Karpas-422 (cell line): ENCODE results near the gene ZC3H6. TPM values are rescaled to one million over a fixed set of nuclear protein-coding genes. Genes with fewer than 3 reads are reported as not detected.

Experiments used
- DNase-seq: peaks from one replicate; pipeline ENCODE4 v3.0.0-alpha.2; 2015
- H2AFZ ChIP-seq: fragments of 200-600 bp; sonication (generic); 2 replicates; pipeline ENCODE4 v1.6.1; 2014; ENCODE audit warnings: antibody characterized with exemption, low read length, mixed read lengths
- H3K27ac ChIP-seq: fragments of 200-600 bp; sonication (generic); 2 replicates; pipeline ENCODE4 v1.5.1; 2014; ENCODE audit warnings: mild to moderate bottlenecking, low read length, moderate library complexity
- H3K27me3 ChIP-seq: fragments of 200-600 bp; sonication (generic); 2 replicates; pipeline ENCODE4 v1.6.1; 2014; ENCODE audit warnings: low read length, mixed read lengths
- H3K36me3 ChIP-seq: fragments of 200-600 bp; sonication (generic); 2 replicates; pipeline ENCODE4 v1.6.1; 2014; ENCODE audit warnings: low read length, mixed read lengths; ENCODE audit not compliant: insufficient read depth
- H3K4me1 ChIP-seq: fragments of 200-600 bp; sonication (generic); 2 replicates; pipeline ENCODE4 v1.6.1; 2014; ENCODE audit warnings: mild to moderate bottlenecking, low read length, mixed read lengths
- H3K4me2 ChIP-seq: fragments of 200-600 bp; sonication (generic); 2 replicates; pipeline ENCODE4 v1.6.1; 2014; ENCODE audit warnings: low read length, low read depth, mild to moderate bottlenecking; ENCODE audit not compliant: poor library complexity, severe bottlenecking
- H3K4me3 ChIP-seq: fragments of 200-600 bp; sonication (generic); 2 replicates; pipeline ENCODE4 v1.5.1; 2014; ENCODE audit warnings: mild to moderate bottlenecking, antibody characterized with exemption, low read length, mixed read lengths
- H3K79me2 ChIP-seq: fragments of 200-600 bp; sonication (generic); 2 replicates; pipeline ENCODE4 v1.6.1; 2014; ENCODE audit warnings: mild to moderate bottlenecking, low read length, mixed read lengths
- H3K9ac ChIP-seq: fragments of 200-600 bp; sonication (generic); 2 replicates; pipeline ENCODE4 v1.6.0; 2014; ENCODE audit warnings: low read length
- H3K9me2 ChIP-seq: fragments of 200-600 bp; sonication (generic), shearing (Covaris generic); replicated peaks from 2 replicates; pipeline ENCODE4 v1.6.0; 2014; ENCODE audit warnings: mild to moderate bottlenecking, low read length, moderate library complexity; ENCODE audit not compliant: insufficient read depth
- H3K9me3 ChIP-seq: fragments of 300-700, 200-600 bp; sonication (generic); 2 replicates; pipeline ENCODE4 v1.6.1; 2014; ENCODE audit warnings: low read length, mixed read lengths
- H4K20me1 ChIP-seq: fragments of 200-600 bp; sonication (generic); 2 replicates; pipeline ENCODE4 v1.6.1; 2014; ENCODE audit warnings: mild to moderate bottlenecking, antibody characterized with exemption, low read length, low read depth; ENCODE audit not compliant: insufficient read depth
- total RNA-seq: library from RNA; depleted of rRNA; stranded (reverse); fragments of >200 nt; shearing (Covaris generic); gene quantifications from 2 replicates; pipeline ENCODE4 v1.2.3, GENCODE V29; 2014; ENCODE audit warnings: low replicate concordance

The ZC3H6 gene
- total RNA-seq, 1 experiment from 2014 or later, result 2.9 TPM

- H3K4me1 ChIP-seq, result peaks cover 9% of the 10 kb centered on the region
- no peak overlapping the region for H3K4me2 ChIP-seq
- no peaks in the 10 kb centered on the region for H3K79me2 ChIP-seq
- H3K36me3 ChIP-seq, result no peaks in the 10 kb centered on the region
- H3K9ac ChIP-seq, result no peak overlapping the region
- H3K9me3 ChIP-seq, result no peaks in the 10 kb centered on the region
- H3K27me3 ChIP-seq, result no peaks in the 10 kb centered on the region
- no peaks in the 10 kb centered on the region for H3K9me2 ChIP-seq
- H2AFZ ChIP-seq, result no peak overlapping the region
- DNase-seq, result no peak
- H4K20me1 ChIP-seq, result no peaks in the 10 kb centered on the region
- no peak overlapping the region for H3K4me3 ChIP-seq
- no peak overlapping the region for H3K27ac ChIP-seq
Measured at GRCh38 chr2:112304298-112304941, 29.0 kb downstream of the ZC3H6 start.

GRCh38 chr2:112305132-112305531 lies 29.7 kb downstream of the ZC3H6 start:
- no peak overlapping the region for H3K27ac ChIP-seq
- no peaks in the 10 kb centered on the region for H3K9me3 ChIP-seq
- H3K79me2 ChIP-seq, result no peaks in the 10 kb centered on the region
- H3K27me3 ChIP-seq, result no peaks in the 10 kb centered on the region
- no peak for DNase-seq
- no peak overlapping the region for H3K4me2 ChIP-seq
- peaks cover 9% of the 10 kb centered on the region for H3K4me1 ChIP-seq
- no peak overlapping the region for H3K4me3 ChIP-seq
- H3K9ac ChIP-seq, result no peak overlapping the region
- H4K20me1 ChIP-seq, result no peaks in the 10 kb centered on the region
- no peaks in the 10 kb centered on the region for H3K9me2 ChIP-seq
- H2AFZ ChIP-seq, result no peak overlapping the region
- H3K36me3 ChIP-seq, result no peaks in the 10 kb centered on the region

- no peaks in the 10 kb centered on the region for H3K9me3 ChIP-seq
- no peaks in the 10 kb centered on the region for H4K20me1 ChIP-seq
- no peak overlapping the region for H2AFZ ChIP-seq
- no peaks in the 10 kb centered on the region for H3K9me2 ChIP-seq
- no peak for DNase-seq
- no peak overlapping the region for H3K4me3 ChIP-seq
- no peaks in the 10 kb centered on the region for H3K27me3 ChIP-seq
- H3K36me3 ChIP-seq, result no peaks in the 10 kb centered on the region
- no peaks in the 10 kb centered on the region for H3K79me2 ChIP-seq
- no peak overlapping the region for H3K9ac ChIP-seq
- H3K4me1 ChIP-seq, result no peaks in the 10 kb centered on the region
- no peak overlapping the region for H3K4me2 ChIP-seq
- H3K27ac ChIP-seq, result no peak overlapping the region
Measured at GRCh38 chr2:112310906-112311305, 35.5 kb downstream of the ZC3H6 start.

GRCh38 chr2:112311932-112312331 lies 36.5 kb downstream of the ZC3H6 start:
- H3K9ac ChIP-seq, result no peak overlapping the region
- H3K27ac ChIP-seq, result no peak overlapping the region
- DNase-seq, result no peak
- H3K36me3 ChIP-seq, result no peaks in the 10 kb centered on the region
- no peaks in the 10 kb centered on the region for H3K9me3 ChIP-seq
- H3K4me3 ChIP-seq, result no peak overlapping the region
- H3K27me3 ChIP-seq, result no peaks in the 10 kb centered on the region
- H4K20me1 ChIP-seq, result no peaks in the 10 kb centered on the region
- no peaks in the 10 kb centered on the region for H3K4me1 ChIP-seq
- no peaks in the 10 kb centered on the region for H3K9me2 ChIP-seq
- no peak overlapping the region for H2AFZ ChIP-seq
- no peaks in the 10 kb centered on the region for H3K79me2 ChIP-seq
- H3K4me2 ChIP-seq, result no peak overlapping the region

GRCh38 chr2:112312821-112313220 lies 37.4 kb downstream of the ZC3H6 start:
- H3K9ac ChIP-seq, result no peak overlapping the region
- no peak for DNase-seq
- no peaks in the 10 kb centered on the region for H3K36me3 ChIP-seq
- H3K4me3 ChIP-seq, result no peak overlapping the region
- no peaks in the 10 kb centered on the region for H4K20me1 ChIP-seq
- no peaks in the 10 kb centered on the region for H3K9me3 ChIP-seq
- H3K4me1 ChIP-seq, result no peaks in the 10 kb centered on the region
- no peaks in the 10 kb centered on the region for H3K9me2 ChIP-seq
- no peaks in the 10 kb centered on the region for H3K79me2 ChIP-seq
- H3K4me2 ChIP-seq, result no peak overlapping the region
- H3K27ac ChIP-seq, result no peak overlapping the region
- no peak overlapping the region for H2AFZ ChIP-seq
- no peaks in the 10 kb centered on the region for H3K27me3 ChIP-seq

- H3K4me2 ChIP-seq, result no peak overlapping the region
- no peaks in the 10 kb centered on the region for H3K36me3 ChIP-seq
- no peak for DNase-seq
- H3K79me2 ChIP-seq, result no peaks in the 10 kb centered on the region
- no peaks in the 10 kb centered on the region for H4K20me1 ChIP-seq
- no peaks in the 10 kb centered on the region for H3K4me1 ChIP-seq
- H3K9ac ChIP-seq, result no peak overlapping the region
- no peaks in the 10 kb centered on the region for H3K27me3 ChIP-seq
- H3K9me3 ChIP-seq, result no peaks in the 10 kb centered on the region
- H3K27ac ChIP-seq, result no peak overlapping the region
- H3K9me2 ChIP-seq, result no peaks in the 10 kb centered on the region
- H3K4me3 ChIP-seq, result no peak overlapping the region
- no peak overlapping the region for H2AFZ ChIP-seq
Measured at GRCh38 chr2:112314856-112315255, 39.5 kb downstream of the ZC3H6 start.

GRCh38 chr2:112317303-112318158 lies 42.1 kb downstream of the ZC3H6 start:
- no peaks in the 10 kb centered on the region for H3K27me3 ChIP-seq
- H3K4me1 ChIP-seq, result no peaks in the 10 kb centered on the region
- H3K4me3 ChIP-seq, result no peak overlapping the region
- H4K20me1 ChIP-seq, result no peaks in the 10 kb centered on the region
- no peaks in the 10 kb centered on the region for H3K36me3 ChIP-seq
- H2AFZ ChIP-seq, result no peak overlapping the region
- DNase-seq, result no peak
- no peaks in the 10 kb centered on the region for H3K9me2 ChIP-seq
- no peak overlapping the region for H3K9ac ChIP-seq
- no peaks in the 10 kb centered on the region for H3K79me2 ChIP-seq
- H3K27ac ChIP-seq, result no peak overlapping the region
- H3K9me3 ChIP-seq, result no peaks in the 10 kb centered on the region
- no peak overlapping the region for H3K4me2 ChIP-seq

- H3K4me2 ChIP-seq, result no peak overlapping the region
- no peaks in the 10 kb centered on the region for H3K9me3 ChIP-seq
- no peaks in the 10 kb centered on the region for H3K4me1 ChIP-seq
- no peaks in the 10 kb centered on the region for H4K20me1 ChIP-seq
- H3K27me3 ChIP-seq, result no peaks in the 10 kb centered on the region
- no peak for DNase-seq
- H3K9ac ChIP-seq, result no peak overlapping the region
- H3K9me2 ChIP-seq, result no peaks in the 10 kb centered on the region
- H3K36me3 ChIP-seq, result no peaks in the 10 kb centered on the region
- H2AFZ ChIP-seq, result no peak overlapping the region
- no peak overlapping the region for H3K4me3 ChIP-seq
- no peaks in the 10 kb centered on the region for H3K79me2 ChIP-seq
- no peak overlapping the region for H3K27ac ChIP-seq
Measured at GRCh38 chr2:112318515-112318914, 43.1 kb downstream of the ZC3H6 start.
